H9 (cell line): ENCODE data around the gene JADE2. TPM values are rescaled to one million over a fixed set of nuclear protein-coding genes. Genes with fewer than 3 reads are reported as not detected.

Source experiments
- DNase-seq: peaks from one replicate; pipeline ENCODE4 v3.0.0-alpha.2; 2017
- H2AFZ ChIP-seq: one replicate; pipeline ENCODE4 v1.6.1; 2013; ENCODE audit warnings: mild to moderate bottlenecking, low read length, control low read depth, moderate library complexity
- H2AK5ac ChIP-seq: 2 replicates; pipeline ENCODE4 v1.6.1; 2013; ENCODE audit warnings: low read length, control low read depth, mixed read lengths; ENCODE audit not compliant: insufficient read length
- H2BK120ac ChIP-seq: one replicate; pipeline ENCODE4 v1.6.1; 2013; ENCODE audit warnings: low read depth, mild to moderate bottlenecking, low read length, control low read depth, inconsistent platforms; ENCODE audit not compliant: poor library complexity, severe bottlenecking
- H2BK12ac ChIP-seq: 2 replicates; pipeline ENCODE4 v1.6.1; 2013; ENCODE audit warnings: low read length, control low read depth, mixed read lengths, low read depth; ENCODE audit not compliant: insufficient read length
- H2BK15ac ChIP-seq: 2 replicates; pipeline ENCODE4 v1.6.1; 2013; ENCODE audit warnings: low read depth, low read length, control low read depth
- H2BK20ac ChIP-seq: one replicate; pipeline ENCODE4 v1.6.1; 2013; ENCODE audit warnings: low read depth, mild to moderate bottlenecking, low read length, control low read depth, inconsistent platforms; ENCODE audit not compliant: poor library complexity, severe bottlenecking
- H2BK5ac ChIP-seq: 2 replicates; pipeline ENCODE4 v1.6.1; 2013; ENCODE audit warnings: low read length, control low read depth, mixed read lengths; ENCODE audit not compliant: insufficient read length
- H3K14ac ChIP-seq: 2 replicates; pipeline ENCODE4 v1.6.1; 2013; ENCODE audit warnings: low read length, control low read depth; ENCODE audit not compliant: insufficient read depth
- H3K18ac ChIP-seq: 2 replicates; pipeline ENCODE4 v1.6.1; 2013; ENCODE audit warnings: low read depth, mild to moderate bottlenecking, mixed read lengths, low read length, control low read depth; ENCODE audit not compliant: insufficient read length
- H3K23ac ChIP-seq: 2 replicates; pipeline ENCODE4 v1.6.1; 2013; ENCODE audit warnings: low read length, control low read depth, mixed read lengths, low read depth; ENCODE audit not compliant: insufficient read length
- H3K23me2 ChIP-seq: 2 replicates; pipeline ENCODE4 v1.6.1; 2013; ENCODE audit warnings: low read depth, mild to moderate bottlenecking, mixed read lengths, low read length, control low read depth; ENCODE audit not compliant: insufficient read length, poor library complexity, severe bottlenecking
- H3K27ac ChIP-seq: 2 replicates; pipeline ENCODE4 v1.5.1; 2013; ENCODE audit warnings: low read length, control low read depth, mixed read lengths, low read depth; ENCODE audit not compliant: insufficient read length
- H3K27me3 ChIP-seq: 2 replicates; pipeline ENCODE4 v1.6.1; 2013; ENCODE audit warnings: low read length, control low read depth, inconsistent platforms; ENCODE audit not compliant: insufficient read depth
- H3K4ac ChIP-seq: 2 replicates; pipeline ENCODE4 v1.6.1; 2013; ENCODE audit warnings: low read depth, mild to moderate bottlenecking, control low read depth, inconsistent platforms, low read length, moderate library complexity
- H3K4me1 ChIP-seq: 2 replicates; pipeline ENCODE4 v1.6.1; 2013; ENCODE audit warnings: low read length, control low read depth, inconsistent platforms; ENCODE audit not compliant: insufficient read depth
- H3K4me2 ChIP-seq: 2 replicates; pipeline ENCODE4 v1.6.1; 2013; ENCODE audit warnings: low read length, control low read depth, mixed read lengths; ENCODE audit not compliant: insufficient read length, insufficient read depth
- H3K56ac ChIP-seq: 2 replicates; pipeline ENCODE4 v1.6.1; 2013; ENCODE audit warnings: low read depth, mild to moderate bottlenecking, mixed read lengths, low read length, control low read depth; ENCODE audit not compliant: insufficient read length
- H3K79me1 ChIP-seq: 2 replicates; pipeline ENCODE4 v1.6.1; 2013; ENCODE audit warnings: low read depth, mild to moderate bottlenecking, moderate library complexity, low read length, control low read depth, inconsistent platforms; ENCODE audit not compliant: insufficient read depth, poor library complexity, severe bottlenecking
- H3K79me2 ChIP-seq: 2 replicates; pipeline ENCODE4 v1.6.1; 2013; ENCODE audit warnings: low read length, control low read depth, inconsistent platforms; ENCODE audit not compliant: insufficient read depth
- H3K9ac ChIP-seq: 2 replicates; pipeline ENCODE4 v1.6.1; 2013; ENCODE audit warnings: low read length, control low read depth, mixed read lengths; ENCODE audit not compliant: insufficient read length; ENCODE audit errors: extremely low read depth
- H3K9me3 ChIP-seq: one replicate; pipeline ENCODE4 v1.6.1; 2013; ENCODE audit warnings: low read depth, low read length, inconsistent platforms; ENCODE audit not compliant: control insufficient read depth
- H3T11ph ChIP-seq: one replicate; pipeline ENCODE4 v1.6.1; 2013; ENCODE audit warnings: mild to moderate bottlenecking, low read length, control low read depth, inconsistent platforms
- H4K20me1 ChIP-seq: one replicate; pipeline ENCODE4 v1.6.1; 2013; ENCODE audit not compliant: control insufficient read depth, insufficient read length, insufficient read depth
- H4K5ac ChIP-seq: 2 replicates; pipeline ENCODE4 v1.6.1; 2013; ENCODE audit warnings: low read depth, mild to moderate bottlenecking, mixed read lengths, low read length, control low read depth; ENCODE audit not compliant: insufficient read length
- H4K8ac ChIP-seq: replicated peaks from 2 replicates; pipeline ENCODE4 v1.6.1; 2013; ENCODE audit warnings: low read length, control low read depth, mixed read lengths, low read depth; ENCODE audit not compliant: insufficient read length
- H4K91ac ChIP-seq: 2 replicates; pipeline ENCODE4 v1.6.1; 2013; ENCODE audit warnings: low read depth, mild to moderate bottlenecking, moderate library complexity, mixed read lengths, low read length, control low read depth; ENCODE audit not compliant: insufficient read length
- H3K27ac Mint-ChIP-seq, 3 experiments: 2 replicates in 2 of 3; 3 replicates in 1 of 3; pipeline ENCODE4 v1.8.0; 2020 to 2021; ENCODE audit warnings: mixed read lengths in 3 of 3, mild to moderate bottlenecking in 1 of 3, moderate library complexity in 1 of 3
- H3K27me3 Mint-ChIP-seq: 2 replicates; pipeline ENCODE4 v1.8.0; 2021; ENCODE audit warnings: low read depth, mild to moderate bottlenecking, moderate library complexity, mixed read lengths
- H3K36me3 Mint-ChIP-seq, 3 experiments: 2 replicates in 2 of 3; 3 replicates in 1 of 3; pipeline ENCODE4 v1.8.0; 2020 to 2021; ENCODE audit warnings: low read depth in 3 of 3, mixed read lengths in 3 of 3; ENCODE audit not compliant: insufficient read depth in 1 of 3
- H3K4me1 Mint-ChIP-seq, 2 experiments: 2 replicates each; pipeline ENCODE4 v1.8.0; 2020; ENCODE audit warnings: mixed read lengths in 2 of 2
- H3K4me3 Mint-ChIP-seq, 2 experiments: 2 replicates in 1 of 2; 3 replicates in 1 of 2; pipeline ENCODE4 v1.8.0; 2020 to 2021; ENCODE audit warnings: mild to moderate bottlenecking in 2 of 2, mixed read lengths in 2 of 2, moderate library complexity in 1 of 2
- H3K9me3 Mint-ChIP-seq, 2 experiments: 2 replicates in 1 of 2; 3 replicates in 1 of 2; pipeline ENCODE4 v1.8.0; 2020; ENCODE audit warnings: mild to moderate bottlenecking in 2 of 2, mixed read lengths in 2 of 2, moderate library complexity in 1 of 2
- WGBS: extraction: QIAGEN DNeasy Blood & Tissue Kit; methylation state at CpG from one replicate; pipeline ENCODE4 v1.1.7; 2013; ENCODE audit warnings: missing lambda C conversion rate, low lambda C conversion rate, mixed read lengths; ENCODE audit not compliant: insufficient read length; ENCODE audit errors: extremely low coverage; 5-methylcytosine and 5-hydroxymethylcytosine counted together
- total RNA-seq: library from RNA; stranded (reverse); gene quantifications from 2 replicates; pipeline ENCODE4 v1.2.1, GENCODE V29; 2021
- TF ChIP-seq, protein P1 (sequence below): fragments of 200-600 bp; sonication (generic); conservative IDR thresholded peaks from 3 replicates; pipeline ENCODE4 v1.8.0; 2021; ENCODE audit warnings: antibody characterized with exemption, mild to moderate bottlenecking

The JADE2 gene
- total RNA-seq, 1 experiment from 2014 or later: 99.7 TPM

DNA sequence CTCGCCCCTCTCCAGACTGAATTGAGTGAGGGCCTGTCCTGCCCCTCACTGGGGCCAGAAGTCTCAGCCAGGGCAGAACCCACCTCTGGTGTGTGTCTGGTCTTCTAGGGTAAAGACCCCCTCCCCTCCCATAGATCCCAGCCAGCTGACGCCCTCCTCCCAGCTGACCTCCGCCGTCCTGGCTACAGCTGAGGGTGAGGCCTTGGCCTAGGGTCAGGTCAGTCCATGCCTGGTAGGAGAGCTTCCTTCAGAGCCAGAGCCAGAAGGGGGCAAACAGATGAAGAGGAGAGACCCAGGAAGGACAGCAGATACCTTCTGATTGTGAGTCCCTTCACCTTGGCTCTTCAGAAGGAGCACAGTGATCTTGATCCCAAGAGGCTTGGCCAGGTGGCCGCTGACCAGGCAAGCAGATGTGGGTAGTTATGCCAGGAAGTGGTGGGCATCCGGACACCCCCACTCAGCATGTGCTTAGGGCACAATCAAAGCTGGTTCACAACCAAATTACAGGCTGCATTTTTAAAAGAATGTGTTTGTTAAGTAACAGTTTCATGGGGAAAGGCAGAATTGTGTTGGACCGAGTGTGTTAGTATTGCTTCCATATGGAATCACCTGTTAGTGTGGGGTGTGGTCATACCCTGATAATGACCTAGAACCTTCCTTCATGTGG lies 29.9 kb downstream of the JADE2 start:
- no peaks in the 10 kb centered on the region for H3K23me2 ChIP-seq
- no peak overlapping the region for H2BK20ac ChIP-seq
- no peak overlapping the region for H3K9ac ChIP-seq
- no peak overlapping the region for H3K4me2 ChIP-seq
- H3T11ph ChIP-seq: no peak overlapping the region
- no peak overlapping the region for H2AFZ ChIP-seq
- H3K14ac ChIP-seq: no peak overlapping the region
- H3K4me1 Mint-ChIP-seq: peaks cover 23 to 24% of the 10 kb centered on the region in 2 experiments
- no peak overlapping the region for H3K27ac ChIP-seq
- no peaks in the 10 kb centered on the region for H4K20me1 ChIP-seq
- no peak overlapping the region for H3K4me3 Mint-ChIP-seq
- H3K18ac ChIP-seq: no peak overlapping the region
- no CpG with 5 or more reads among the region's 7 CpGs for WGBS
- peaks cover 1% of the 10 kb centered on the region; the same call in 1 of the 2 replicates for H3K27me3 Mint-ChIP-seq
- H3K27me3 ChIP-seq: no peaks in the 10 kb centered on the region
- no peak overlapping the region for H4K91ac ChIP-seq
- no peak overlapping the region for H2AK5ac ChIP-seq
- H3K56ac ChIP-seq: no peak overlapping the region
- no peaks in the 10 kb centered on the region for H3K79me1 ChIP-seq
- peaks cover 1% of the 10 kb centered on the region; the same call in 1 of the 2 replicates for H3K79me2 ChIP-seq
- no peak overlapping the region for H4K5ac ChIP-seq
- DNase-seq: no peak
- peak overlapping the region in 2 of 3 experiments; percentile 90 to 94; a peak in 4 of 7 replicates for H3K27ac Mint-ChIP-seq
- TF ChIP-seq, protein P1, sequence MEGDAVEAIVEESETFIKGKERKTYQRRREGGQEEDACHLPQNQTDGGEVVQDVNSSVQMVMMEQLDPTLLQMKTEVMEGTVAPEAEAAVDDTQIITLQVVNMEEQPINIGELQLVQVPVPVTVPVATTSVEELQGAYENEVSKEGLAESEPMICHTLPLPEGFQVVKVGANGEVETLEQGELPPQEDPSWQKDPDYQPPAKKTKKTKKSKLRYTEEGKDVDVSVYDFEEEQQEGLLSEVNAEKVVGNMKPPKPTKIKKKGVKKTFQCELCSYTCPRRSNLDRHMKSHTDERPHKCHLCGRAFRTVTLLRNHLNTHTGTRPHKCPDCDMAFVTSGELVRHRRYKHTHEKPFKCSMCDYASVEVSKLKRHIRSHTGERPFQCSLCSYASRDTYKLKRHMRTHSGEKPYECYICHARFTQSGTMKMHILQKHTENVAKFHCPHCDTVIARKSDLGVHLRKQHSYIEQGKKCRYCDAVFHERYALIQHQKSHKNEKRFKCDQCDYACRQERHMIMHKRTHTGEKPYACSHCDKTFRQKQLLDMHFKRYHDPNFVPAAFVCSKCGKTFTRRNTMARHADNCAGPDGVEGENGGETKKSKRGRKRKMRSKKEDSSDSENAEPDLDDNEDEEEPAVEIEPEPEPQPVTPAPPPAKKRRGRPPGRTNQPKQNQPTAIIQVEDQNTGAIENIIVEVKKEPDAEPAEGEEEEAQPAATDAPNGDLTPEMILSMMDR: no peak
- H2BK15ac ChIP-seq: no peak overlapping the region
- peaks cover 11 to 73% (median 43%) of the 10 kb centered on the region in 3 experiments for H3K36me3 Mint-ChIP-seq
- H4K8ac ChIP-seq: no peak overlapping the region
- no peaks in the 10 kb centered on the region for H3K9me3 ChIP-seq
- H3K4me1 ChIP-seq: no peaks in the 10 kb centered on the region; the same call in 1 of the 2 replicates
- H2BK5ac ChIP-seq: no peak overlapping the region
- no peaks in the 10 kb centered on the region for H3K9me3 Mint-ChIP-seq
- no peak overlapping the region for H2BK12ac ChIP-seq
- H3K4ac ChIP-seq: no peak overlapping the region
- H2BK120ac ChIP-seq: no peak overlapping the region
- no peak overlapping the region for H3K23ac ChIP-seq
